HG02588 (cell line): Measurements from ENCODE around the gene UBE3A.
A peak's percentile ranks its signal among the peaks of the same experiment; 100 is the strongest.
"Not testable (repeated sequence)": the region's sequence is repeated elsewhere in the genome, so short reads cannot be mapped to it uniquely, and the experiment has no call there.

ENCODE experiments used
- ATAC-seq: cut with Tn5 transposase; IDR thresholded peaks from one replicate; pipeline ENCODE4 v1.9.1; 2021; ENCODE audit warnings: mild to moderate bottlenecking, moderate library complexity; ENCODE audit not compliant: unreplicated experiment

UBE3A gene

DNA sequence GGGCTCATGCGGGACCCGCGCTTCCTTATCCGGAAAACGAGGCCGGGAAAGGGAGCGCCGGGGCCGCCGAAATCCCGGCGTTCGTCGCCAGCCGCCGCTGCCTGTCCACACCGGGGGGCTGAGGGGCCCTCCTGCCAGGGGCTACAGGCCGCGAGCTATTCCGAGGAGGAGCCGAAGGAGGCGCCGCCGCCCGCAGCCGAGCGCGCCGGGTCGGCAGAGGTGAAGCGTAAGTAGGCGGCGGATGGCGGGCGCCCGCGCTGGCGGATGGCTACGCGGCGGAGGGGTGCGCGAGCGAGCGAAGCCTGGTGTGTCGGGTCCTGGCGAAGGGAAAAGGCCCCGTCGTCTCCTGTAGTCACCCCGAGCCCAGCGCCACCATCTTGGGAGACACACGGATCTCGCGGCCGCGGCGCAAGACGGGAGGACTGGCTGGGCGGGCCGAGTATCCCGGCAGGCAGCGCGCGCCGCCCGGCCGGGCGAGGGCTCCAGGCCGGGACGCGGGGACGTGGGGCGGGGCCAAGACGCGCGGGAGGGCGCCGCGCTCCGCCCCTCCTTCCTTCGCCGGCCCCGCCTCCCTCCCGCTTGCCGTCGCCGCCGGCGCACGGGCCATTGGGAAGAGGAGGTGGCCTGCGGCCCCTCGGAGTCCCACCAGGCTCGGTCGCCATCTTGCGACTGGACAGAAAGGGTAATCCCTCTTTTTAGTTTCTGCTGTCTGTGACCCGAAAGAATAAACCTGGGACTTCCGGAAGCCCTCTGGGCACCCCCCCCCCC is at the start of gene UBE3A:
Gene UBE3A (minus strand): TSS at position 424 of the 768 bp plus-strand sequence. CDS start 29,917 bp downstream, outside the sequence.
- peak; percentile 86 for ATAC-seq

GRCh38 chr15:25487226-25487884 is 48.5 kb upstream of the UBE3A start:
- ATAC-seq: no peak

DNA sequence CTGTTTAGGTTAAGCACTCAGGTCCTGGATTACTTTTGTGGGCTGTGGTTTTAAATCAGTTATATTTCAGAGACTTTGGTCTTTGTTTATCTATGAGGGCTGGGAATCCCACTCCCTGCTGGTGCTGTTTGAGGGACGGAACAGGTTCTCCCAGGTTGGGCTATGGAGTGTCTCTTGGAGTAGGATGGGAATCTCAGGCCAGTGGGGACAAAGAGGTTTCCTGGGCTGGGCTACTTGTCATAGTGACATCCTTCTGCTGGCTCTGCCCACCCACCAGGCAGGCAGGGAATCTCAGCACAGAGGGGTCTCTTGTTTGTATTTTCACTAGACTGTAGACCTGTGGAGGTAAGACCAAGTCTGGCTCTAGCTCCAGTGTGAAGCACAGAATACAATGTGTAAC is 47.2 kb upstream of the UBE3A start:
- no peak for ATAC-seq

- no peak for ATAC-seq
Measured at GRCh38 chr15:25481208-25481859, 42.5 kb upstream of the UBE3A start.

- ATAC-seq: no peak
Measured at GRCh38 chr15:25478313-25478712, 39.5 kb upstream of the UBE3A start.

DNA sequence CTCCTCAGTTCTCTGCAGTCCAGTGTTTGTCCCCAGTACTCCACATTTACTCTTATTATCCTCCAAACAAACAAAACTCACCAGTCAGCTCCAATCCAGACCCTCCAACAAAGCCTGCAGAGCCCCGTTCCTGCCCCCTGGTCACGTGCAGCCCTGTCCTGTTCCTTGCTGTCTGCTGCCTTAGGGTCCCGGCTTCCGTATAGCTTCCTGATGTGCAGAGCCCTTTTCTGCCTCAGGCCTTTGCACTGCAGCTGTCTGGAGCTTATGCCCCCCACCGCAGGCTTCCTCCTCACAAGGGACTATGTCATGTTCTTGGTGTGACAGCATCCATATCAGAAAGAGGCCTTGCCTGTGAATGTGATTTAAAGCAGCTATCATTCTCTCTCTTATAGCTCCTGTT is 39.0 kb upstream of the UBE3A start:
- no peak for ATAC-seq

DNA sequence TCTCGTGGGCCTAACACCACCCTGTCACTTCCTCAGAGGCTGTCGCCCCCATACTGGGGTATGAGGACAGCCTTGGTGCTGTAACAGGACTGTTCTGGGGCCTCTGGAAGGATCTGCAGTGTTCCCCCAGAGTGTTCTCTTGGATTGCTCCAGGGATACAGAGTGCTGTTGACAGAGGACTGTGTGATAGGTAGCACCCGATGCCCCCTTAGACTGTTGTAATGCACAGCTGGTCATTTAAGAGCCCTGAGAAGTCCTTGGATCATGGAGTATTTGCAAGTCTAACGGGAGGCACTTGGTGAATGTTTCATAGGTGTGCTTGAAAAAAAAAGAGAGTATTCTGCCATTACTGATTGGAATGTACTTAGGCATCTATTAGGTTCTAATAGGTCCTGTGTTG is 35.4 kb upstream of the UBE3A start:
- no peak for ATAC-seq

GRCh38 chr15:25470230-25470629 is 31.4 kb upstream of the UBE3A start:
- ATAC-seq: no peak

DNA sequence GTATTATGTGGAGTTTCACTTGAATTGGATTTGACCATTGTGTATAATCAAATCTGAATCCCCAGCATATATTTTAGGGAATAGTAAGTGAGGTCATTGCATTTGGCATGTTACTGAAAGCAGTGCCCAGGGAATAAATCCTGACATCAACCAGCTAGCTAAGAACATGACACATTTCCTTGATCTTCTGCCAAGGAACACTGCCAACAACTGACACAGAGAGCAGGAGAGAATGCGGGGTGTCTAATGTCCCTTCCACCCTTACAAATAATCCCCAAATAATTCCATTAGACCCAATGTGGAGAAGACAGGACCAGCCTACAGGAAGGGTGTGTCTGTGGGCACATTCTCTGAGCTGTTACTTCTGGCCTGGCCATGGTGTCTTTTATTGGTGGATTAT is 30.6 kb upstream of the UBE3A start:
- ATAC-seq: no peak

DNA sequence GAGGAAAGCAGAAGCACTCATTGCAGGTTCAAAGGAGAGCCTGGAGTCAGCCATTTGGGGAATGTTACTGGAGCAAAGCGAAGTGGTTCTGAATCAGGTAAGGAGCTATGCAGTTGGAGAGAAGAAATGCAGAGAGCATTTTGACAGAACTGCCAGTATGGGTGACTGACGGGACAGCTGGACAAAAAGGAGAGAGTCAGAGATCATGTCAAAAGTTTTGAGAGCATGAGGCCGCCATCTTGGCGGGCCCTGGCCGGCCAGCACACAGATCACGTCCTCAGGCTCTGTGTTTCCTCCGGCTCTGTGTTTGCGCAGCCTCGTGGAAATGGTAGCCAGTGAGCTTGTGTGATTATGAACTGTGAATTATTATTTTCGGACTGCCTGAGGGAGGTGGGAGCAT is 29.8 kb upstream of the UBE3A start:
- no peak for ATAC-seq

DNA sequence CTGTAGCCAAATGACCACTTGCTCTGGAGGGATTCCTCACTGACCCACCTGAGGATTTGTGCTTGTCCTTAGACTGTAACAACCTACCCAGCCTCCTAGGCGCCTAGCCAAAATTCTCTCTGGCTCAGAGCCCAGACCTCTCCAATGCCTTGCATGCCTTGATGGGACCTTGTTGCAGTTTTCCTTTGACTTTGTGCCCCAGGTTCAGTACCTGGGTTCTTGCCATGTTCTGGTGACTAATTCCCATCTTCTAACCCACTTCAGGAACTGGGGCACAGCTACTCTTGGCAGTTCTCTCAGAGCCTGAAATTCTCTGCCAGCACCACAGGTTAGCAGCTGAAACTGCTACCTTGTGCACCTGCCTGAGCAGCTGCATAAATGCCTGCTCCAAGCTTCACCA is 27.0 kb upstream of the UBE3A start:
- ATAC-seq: no peak

DNA sequence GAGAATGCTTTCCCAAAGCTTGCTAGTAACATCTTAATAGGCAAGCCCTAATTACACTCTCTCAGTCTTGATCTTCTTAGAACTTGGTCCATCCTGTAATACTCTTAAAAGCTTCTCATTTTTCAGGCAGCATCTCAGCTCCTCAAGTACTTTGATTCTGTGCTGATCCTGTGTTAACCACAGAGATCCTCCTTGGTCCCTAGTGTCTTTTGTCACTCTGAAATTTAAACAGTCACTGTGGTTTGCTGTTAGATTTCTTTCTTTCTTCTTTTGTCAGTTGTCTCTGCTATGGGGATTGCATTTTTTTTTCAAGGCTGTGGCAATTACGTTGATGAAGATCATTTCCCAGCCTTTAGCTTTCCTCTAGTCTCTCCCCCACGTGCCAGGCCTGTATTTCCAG is 26.0 kb upstream of the UBE3A start:
- ATAC-seq: no peak

GRCh38 chr15:25464383-25464782 is 25.6 kb upstream of the UBE3A start:
- no peak for ATAC-seq

GRCh38 chr15:25456196-25456595 is 17.4 kb upstream of the UBE3A start:
- ATAC-seq: no peak

GRCh38 chr15:25455226-25455625 is 16.4 kb upstream of the UBE3A start:
- no peak for ATAC-seq

DNA sequence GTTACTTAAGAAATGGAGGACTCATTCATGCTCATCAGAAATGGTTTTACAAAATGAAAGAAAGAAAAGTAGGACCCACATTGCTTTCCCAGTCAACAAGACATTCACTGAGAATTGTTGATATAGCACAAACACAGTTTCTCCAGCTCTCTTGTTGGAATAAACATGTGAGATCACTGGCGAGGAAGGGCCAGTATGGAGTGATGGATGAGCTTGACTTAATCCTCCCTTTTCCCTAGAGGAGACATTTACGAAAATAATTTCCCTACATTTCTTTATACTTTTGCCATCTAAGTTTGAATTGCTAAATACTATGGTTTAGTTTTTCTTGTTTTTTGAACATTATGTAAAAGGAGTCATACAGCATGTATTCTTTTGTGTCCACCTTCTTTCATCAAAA is 15.9 kb upstream of the UBE3A start:
- ATAC-seq: no peak

GRCh38 chr15:25453246-25453645 is 14.4 kb upstream of the UBE3A start:
- ATAC-seq: not testable (repeated sequence)

GRCh38 chr15:25451501-25451900 is 12.7 kb upstream of the UBE3A start:
- ATAC-seq: no peak

GRCh38 chr15:25450163-25450562 is 11.3 kb upstream of the UBE3A start:
- no peak for ATAC-seq

DNA sequence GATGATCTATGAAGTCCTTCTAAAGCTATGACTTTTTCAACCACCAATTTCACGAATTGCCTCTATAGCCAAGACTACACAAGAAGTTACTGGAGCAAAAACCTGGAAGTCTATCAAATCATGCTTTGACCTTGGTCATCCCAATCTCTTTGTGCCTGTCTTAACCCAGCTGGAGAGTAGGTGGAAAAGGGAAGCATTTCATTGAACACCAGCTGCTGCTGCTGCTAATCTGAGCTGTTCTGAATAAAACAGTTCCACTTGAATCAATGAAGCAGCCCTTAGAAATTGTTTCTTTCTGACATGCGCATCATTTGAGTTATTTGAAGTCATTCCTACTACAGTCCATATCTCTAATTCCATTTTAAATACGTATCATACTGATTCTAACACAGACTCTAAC is 7.3 kb upstream of the UBE3A start:
- ATAC-seq: no peak

GRCh38 chr15:25445412-25445811 is 6.6 kb upstream of the UBE3A start:
- ATAC-seq: no peak

- ATAC-seq: no peak
Measured at GRCh38 chr15:25441111-25441510, 2.3 kb upstream of the UBE3A start.
